CD8-positive, alpha-beta memory T cell (primary cell): Measurements from ENCODE around the gene PTPRU. TPM values are rescaled to one million over a fixed set of nuclear protein-coding genes. Genes with fewer than 3 reads are reported as not detected.

ENCODE experiments used
- CTCF ChIA-PET: fragments of 350-600 bp; sonication (Branson Sonifier 250); formaldehyde crosslinking; loops from one replicate; lab custom pipeline; 2021; ENCODE audit warnings: antibody characterized with exemption; lab: Charles Lee
- POLR2A ChIA-PET: fragments of 350-600 bp; sonication (Branson Sonifier 250); formaldehyde crosslinking; loops from one replicate; lab custom pipeline; 2021; ENCODE audit warnings: antibody characterized with exemption; lab: Charles Lee
- DNase-seq, 5 donors: peaks; one replicate each; pipeline versions ENCODE4 v3.0.0 to v3.0.0-alpha.2; 2020 to 2022; ENCODE audit warnings: mixed read lengths in 1 of 5
- H3K27ac ChIP-seq: one replicate; pipeline ENCODE4 v1.7.0; 2013; ENCODE audit warnings: low read depth, mild to moderate bottlenecking, low read length, moderate library complexity
- H3K27me3 ChIP-seq: 2 replicates; pipeline ENCODE4 v1.7.0; 2013; ENCODE audit warnings: low read length, mild to moderate bottlenecking; ENCODE audit not compliant: insufficient read depth, poor library complexity, severe bottlenecking
- H3K36me3 ChIP-seq: 2 replicates; pipeline ENCODE4 v1.7.0; 2013; ENCODE audit warnings: mild to moderate bottlenecking, low read length, moderate library complexity; ENCODE audit not compliant: insufficient read depth
- H3K4me1 ChIP-seq: 2 replicates; pipeline ENCODE4 v1.7.0; 2013; ENCODE audit warnings: mild to moderate bottlenecking, low read length, moderate library complexity; ENCODE audit not compliant: insufficient read depth
- H3K4me3 ChIP-seq: 2 replicates; pipeline ENCODE4 v1.7.0; 2013; ENCODE audit warnings: mild to moderate bottlenecking, low read length
- H3K9me3 ChIP-seq: 2 replicates; pipeline ENCODE4 v1.7.0; 2013; ENCODE audit warnings: mild to moderate bottlenecking, low read length
- H3K27ac Mint-ChIP-seq, 8 donors: one replicate each; pipeline ENCODE4 v1.8.0; 2020 to 2021; ENCODE audit warnings: mixed read lengths in 8 of 8, mild to moderate bottlenecking in 6 of 8, inconsistent platforms in 3 of 8, moderate library complexity in 3 of 8
- H3K27me3 Mint-ChIP-seq, 2 donors: one replicate each; pipeline ENCODE4 v1.8.0; 2020 to 2021; ENCODE audit warnings: mixed read lengths in 2 of 2, mild to moderate bottlenecking in 1 of 2, moderate library complexity in 1 of 2
- H3K36me3 Mint-ChIP-seq, 3 donors: one replicate each; pipeline ENCODE4 v1.8.0; 2020 to 2021; ENCODE audit warnings: mixed read lengths in 3 of 3, inconsistent platforms in 1 of 3, mild to moderate bottlenecking in 1 of 3
- H3K4me1 Mint-ChIP-seq, 3 donors: one replicate each; pipeline ENCODE4 v1.8.0; 2020 to 2021; ENCODE audit warnings: mixed read lengths in 3 of 3, inconsistent platforms in 1 of 3, mild to moderate bottlenecking in 1 of 3
- H3K4me3 Mint-ChIP-seq, 7 donors: one replicate each; pipeline ENCODE4 v1.8.0; 2020 to 2021; ENCODE audit warnings: mixed read lengths in 7 of 7, mild to moderate bottlenecking in 6 of 7, moderate library complexity in 4 of 7, inconsistent platforms in 2 of 7
- H3K9me3 Mint-ChIP-seq, 5 donors: one replicate each; pipeline ENCODE4 v1.8.0; 2020 to 2022; ENCODE audit warnings: mixed read lengths in 5 of 5, mild to moderate bottlenecking in 3 of 5, moderate library complexity in 2 of 5, inconsistent platforms in 1 of 5
- polyA plus RNA-seq: library from polyadenylated mRNA; unstranded; fragments of 300-500 nt; fragmentation: Illumina TruSeq; gene quantifications from one replicate; pipeline ENCODE4 v1.2.3, GENCODE V29; 2021
- total RNA-seq, 2 experiments: library from RNA; stranded (reverse); gene quantifications; one replicate each; pipeline ENCODE4 v1.2.3, GENCODE V29; 2021

The PTPRU gene
- total and polyA plus RNA-seq, 3 experiments from 2014 or later, result 0.13 to 0.62 (median 0.51) TPM

- CTCF ChIA-PET, result no interaction called here
- POLR2A ChIA-PET, result no interaction called here
Observed at GRCh38 chr1:29255134-29255666, 18.9 kb downstream of the PTPRU start.

GRCh38 chr1:29256394-29256793, 20.1 kb downstream of the PTPRU start:
- peaks cover 2 to 15% (median 5%) of the 10 kb centered on the region in 3 donors for H3K4me1 Mint-ChIP-seq
- Histone ChIP-seq H3K27me3 (peaks cover 11% of the 10 kb centered on the region), H3K4me1 (no peaks in the 10 kb centered on the region), H3K27ac (no peak overlapping the region), H3K4me3 (no peak overlapping the region), H3K9me3 (no peaks in the 10 kb centered on the region), H3K36me3 (no peaks in the 10 kb centered on the region)
- H3K27me3 Mint-ChIP-seq, result peaks cover 22 to 36% of the 10 kb centered on the region in 2 donors
- H3K36me3 Mint-ChIP-seq, result no peaks in the 10 kb centered on the region
- H3K4me3 Mint-ChIP-seq, result no peak overlapping the region
- H3K27ac Mint-ChIP-seq, result peak overlapping the region in 1 of 8 donors; percentile 26
- no peak for DNase-seq
- ChIA-PET POLR2A (no interaction called here), CTCF (no interaction called here)
- H3K9me3 Mint-ChIP-seq, result no peaks in the 10 kb centered on the region

More at GRCh38 chr1:29255134-29255666, 18.9 kb downstream of the PTPRU start:
- no peaks in the 10 kb centered on the region for H3K9me3 Mint-ChIP-seq
- peaks cover 2 to 10% (median 3%) of the 10 kb centered on the region in 3 donors for H3K4me1 Mint-ChIP-seq
- H3K36me3 ChIP-seq, result no peaks in the 10 kb centered on the region
- no peak overlapping the region for H3K4me3 ChIP-seq
- H3K9me3 ChIP-seq, result no peaks in the 10 kb centered on the region
- no peaks in the 10 kb centered on the region for H3K4me1 ChIP-seq
- DNase-seq, result no peak
- peaks cover 13 to 25% of the 10 kb centered on the region in 2 donors for H3K27me3 Mint-ChIP-seq
- H3K27ac ChIP-seq, result no peak overlapping the region
- peak overlapping the region in 1 of 7 donors; percentile 6 for H3K4me3 Mint-ChIP-seq
- H3K36me3 Mint-ChIP-seq, result no peaks in the 10 kb centered on the region
- no peak overlapping the region for H3K27ac Mint-ChIP-seq
- peaks cover 11% of the 10 kb centered on the region for H3K27me3 ChIP-seq

- no peak overlapping the region for H3K4me3 ChIP-seq
- ChIA-PET CTCF (no interaction called here), POLR2A (no interaction called here)
- no peaks in the 10 kb centered on the region for H3K4me1 ChIP-seq
- Mint-ChIP-seq H3K9me3 (no peaks in the 10 kb centered on the region), H3K27ac (no peak overlapping the region), H3K4me3 (peak overlapping the region in 3 of 7 donors; percentile 20 to 63 (median 29)), H3K27me3 (peaks cover 26 to 44% of the 10 kb centered on the region in 2 donors), H3K4me1 (peaks cover 2 to 15% (median 5%) of the 10 kb centered on the region in 3 donors), H3K36me3 (no peaks in the 10 kb centered on the region)
- H3K27ac ChIP-seq, result no peak overlapping the region
- no peaks in the 10 kb centered on the region for H3K36me3 ChIP-seq
- H3K9me3 ChIP-seq, result no peaks in the 10 kb centered on the region
- no peak for DNase-seq
- peaks cover 11% of the 10 kb centered on the region for H3K27me3 ChIP-seq
Observed at GRCh38 chr1:29256979-29257804, 20.9 kb downstream of the PTPRU start.

GRCh38 chr1:29258189-29258975, 22.1 kb downstream of the PTPRU start:
- no peaks in the 10 kb centered on the region for H3K36me3 ChIP-seq
- ChIA-PET CTCF (no interaction called here), POLR2A (no interaction called here)
- H3K4me1 ChIP-seq, result no peaks in the 10 kb centered on the region
- Mint-ChIP-seq H3K27ac (no peak overlapping the region), H3K4me3 (peak overlapping the region in 5 of 7 donors; percentile 25 to 82 (median 37)), H3K27me3 (peaks cover 26 to 50% of the 10 kb centered on the region in 2 donors), H3K36me3 (no peaks in the 10 kb centered on the region), H3K4me1 (peaks cover 2 to 15% (median 5%) of the 10 kb centered on the region in 3 donors), H3K9me3 (no peaks in the 10 kb centered on the region)
- H3K9me3 ChIP-seq, result no peaks in the 10 kb centered on the region
- no peak for DNase-seq
- no peak overlapping the region for H3K27ac ChIP-seq
- no peak overlapping the region for H3K4me3 ChIP-seq
- peaks cover 11% of the 10 kb centered on the region for H3K27me3 ChIP-seq

- Mint-ChIP-seq H3K4me3 (peak overlapping the region; percentile 37 to 81 (median 78)), H3K27ac (no peak overlapping the region), H3K9me3 (no peaks in the 10 kb centered on the region), H3K36me3 (no peaks in the 10 kb centered on the region), H3K4me1 (peaks cover 2 to 15% (median 5%) of the 10 kb centered on the region in 3 donors), H3K27me3 (peaks cover 29 to 53% of the 10 kb centered on the region in 2 donors)
- ChIA-PET POLR2A (no interaction called here), CTCF (no interaction called here)
- Histone ChIP-seq H3K27me3 (peaks cover 11% of the 10 kb centered on the region), H3K27ac (no peak overlapping the region), H3K36me3 (no peaks in the 10 kb centered on the region), H3K4me3 (no peak overlapping the region), H3K9me3 (no peaks in the 10 kb centered on the region), H3K4me1 (no peaks in the 10 kb centered on the region)
- DNase-seq, result no peak
Observed at GRCh38 chr1:29258976-29259801, 22.9 kb downstream of the PTPRU start.

- POLR2A ChIA-PET, result no interaction called here
- peak overlapping the region in 2 of 8 donors; percentile 2 to 52 for H3K27ac Mint-ChIP-seq
- no peaks in the 10 kb centered on the region for H3K36me3 Mint-ChIP-seq
Observed at GRCh38 chr1:29259802-29260441, 23.6 kb downstream of the PTPRU start.

GRCh38 chr1:29260531-29260930, 24.2 kb downstream of the PTPRU start:
- H3K9me3 Mint-ChIP-seq, result no peaks in the 10 kb centered on the region
- H3K36me3 ChIP-seq, result no peaks in the 10 kb centered on the region
- no peak overlapping the region for H3K27ac ChIP-seq
- H3K4me1 ChIP-seq, result no peaks in the 10 kb centered on the region
- peaks cover 11% of the 10 kb centered on the region for H3K27me3 ChIP-seq
- peak overlapping the region in 5 of 7 donors; percentile 16 to 81 (median 78) for H3K4me3 Mint-ChIP-seq
- ChIA-PET POLR2A (no interaction called here), CTCF (interaction anchor here (1.0 kb wide), 1 partner anchor 8 kb away, joined by 3 read pairs; no protein-coding TSS in a partner anchor)
- H3K27ac Mint-ChIP-seq, result no peak overlapping the region
- no peak for DNase-seq
- H3K4me3 ChIP-seq, result no peak overlapping the region
- peaks cover 2 to 15% (median 5%) of the 10 kb centered on the region in 3 donors for H3K4me1 Mint-ChIP-seq
- H3K27me3 Mint-ChIP-seq, result peaks cover 42 to 64% of the 10 kb centered on the region in 2 donors
- no peaks in the 10 kb centered on the region for H3K9me3 ChIP-seq
- no peaks in the 10 kb centered on the region for H3K36me3 Mint-ChIP-seq

More at GRCh38 chr1:29259802-29260441, 23.6 kb downstream of the PTPRU start:
- CTCF ChIA-PET, result interaction anchor here (1.0 kb wide), 1 partner anchor 9 kb away, joined by 3 read pairs; no protein-coding TSS in a partner anchor
- no peak overlapping the region for H3K27ac ChIP-seq
- H3K4me3 ChIP-seq, result no peak overlapping the region
- H3K27me3 ChIP-seq, result peaks cover 11% of the 10 kb centered on the region
- H3K9me3 ChIP-seq, result no peaks in the 10 kb centered on the region
- Mint-ChIP-seq H3K4me1 (peaks cover 2 to 15% (median 5%) of the 10 kb centered on the region in 3 donors), H3K4me3 (peak overlapping the region in 6 of 7 donors; percentile 76 to 81 (median 79)), H3K27me3 (peaks cover 36 to 58% of the 10 kb centered on the region in 2 donors), H3K9me3 (no peaks in the 10 kb centered on the region)
- no peaks in the 10 kb centered on the region for H3K36me3 ChIP-seq
- DNase-seq, result peak in 2 of 5 donors; percentile 11 to 17
- no peaks in the 10 kb centered on the region for H3K4me1 ChIP-seq
